Measurements from ENCODE around the gene ULK3.

Gene ULK3

GRCh38 chr15:74798388-74799254 is 44.3 kb downstream of the ULK3 start:
- no peak for DNase-seq

- no peak for DNase-seq
These were observed 46.9 kb downstream of the ULK3 start for GRCh38 chr15:74795966-74796625.

GRCh38 chr15:74794970-74795349 is 48.0 kb downstream of the ULK3 start:
- no peak for DNase-seq

- DNase-seq = no peak
These were observed 48.5 kb downstream of the ULK3 start for GRCh38 chr15:74794248-74794969.

DNA sequence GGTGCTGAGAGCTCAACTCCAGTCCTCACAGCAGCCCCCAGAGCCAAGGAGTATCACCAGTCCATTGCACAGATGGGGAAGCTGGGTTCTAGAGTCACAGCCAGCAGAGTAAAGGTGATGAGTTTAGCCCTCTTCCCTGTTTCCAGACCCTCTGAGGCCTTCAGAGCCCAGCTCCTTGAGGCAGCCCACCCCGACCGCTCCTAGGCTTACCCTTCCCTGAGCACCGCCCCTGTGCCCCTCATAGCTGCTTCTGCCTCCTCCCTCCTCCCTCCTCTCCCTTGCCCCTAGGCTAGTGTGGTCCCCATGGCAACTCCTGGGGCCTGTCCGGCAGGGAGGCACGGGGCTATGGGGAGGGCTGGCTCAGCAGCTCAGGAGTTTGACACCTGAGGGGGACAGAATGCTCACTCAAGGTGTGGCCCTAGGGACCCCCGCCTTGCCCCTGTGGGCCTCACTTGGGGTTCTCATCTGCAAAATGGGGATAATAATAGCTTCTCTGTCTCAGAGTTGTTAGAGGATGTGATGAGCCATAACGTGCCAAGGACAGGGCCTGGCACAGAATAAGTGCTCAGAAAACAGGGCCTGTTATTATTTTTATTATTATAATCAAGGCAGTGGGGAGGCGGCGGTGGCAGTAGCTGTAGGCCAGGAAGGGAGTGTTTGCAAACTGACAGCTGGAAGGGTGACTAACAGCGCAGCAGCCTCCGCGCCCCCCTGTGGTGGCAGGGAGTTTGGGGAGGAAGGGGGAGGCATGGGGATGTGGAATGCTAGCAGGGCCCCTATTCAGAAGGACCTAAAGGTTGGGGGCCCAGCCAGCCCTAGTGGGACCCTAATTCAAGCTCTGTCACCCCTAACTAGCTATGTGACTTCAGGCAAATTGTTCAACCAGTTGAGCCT is 49.6 kb downstream of the ULK3 start:
- DNase-seq = peak; percentile 82

- no peak for DNase-seq
These were observed 50.5 kb downstream of the ULK3 start for GRCh38 chr15:74792227-74793016.

DNA sequence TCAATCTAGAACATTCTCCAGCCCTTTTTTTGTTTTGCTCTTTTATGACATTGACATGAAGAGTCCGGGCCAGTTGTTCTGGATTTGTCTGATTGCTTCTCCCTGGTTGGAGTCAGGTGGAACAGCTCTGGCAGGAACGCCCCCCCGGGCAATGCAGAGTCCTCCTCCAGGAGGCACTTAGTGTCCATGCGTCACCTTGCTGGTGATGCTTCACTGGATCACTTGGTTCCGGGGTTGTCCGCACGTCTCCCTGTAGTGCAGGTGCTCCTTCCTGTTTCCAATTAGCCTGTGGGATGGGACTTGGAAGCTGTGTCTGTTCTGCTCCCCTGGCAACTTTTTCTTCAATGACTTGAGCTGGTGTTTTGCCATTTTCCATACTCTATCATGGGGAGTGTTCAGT is 51.3 kb downstream of the ULK3 start:
- DNase-seq = no peak

DNA sequence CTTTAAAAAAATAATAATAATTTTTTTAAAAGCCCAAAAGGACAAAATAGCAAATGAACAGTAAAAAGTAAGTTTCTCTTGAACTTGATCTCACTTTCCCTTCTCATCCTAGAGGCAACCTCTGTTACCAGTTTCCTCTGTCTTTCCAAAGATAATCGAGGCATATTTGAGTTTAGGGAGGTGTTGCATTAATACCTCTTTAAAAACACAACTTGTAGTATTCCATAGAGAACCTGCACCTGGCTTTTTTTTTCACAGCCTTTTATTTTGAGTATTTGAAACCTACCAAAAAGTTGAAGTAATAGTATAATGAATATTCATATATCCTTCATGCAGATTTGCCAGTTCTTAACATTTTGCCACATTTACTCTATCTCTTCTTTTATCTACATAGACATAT is 51.9 kb downstream of the ULK3 start:
- DNase-seq = no peak

- no peak for DNase-seq
These were observed 52.7 kb downstream of the ULK3 start for GRCh38 chr15:74790080-74790916.

GRCh38 chr15:74789741-74790079 is 53.2 kb downstream of the ULK3 start:
- DNase-seq = no peak

DNA sequence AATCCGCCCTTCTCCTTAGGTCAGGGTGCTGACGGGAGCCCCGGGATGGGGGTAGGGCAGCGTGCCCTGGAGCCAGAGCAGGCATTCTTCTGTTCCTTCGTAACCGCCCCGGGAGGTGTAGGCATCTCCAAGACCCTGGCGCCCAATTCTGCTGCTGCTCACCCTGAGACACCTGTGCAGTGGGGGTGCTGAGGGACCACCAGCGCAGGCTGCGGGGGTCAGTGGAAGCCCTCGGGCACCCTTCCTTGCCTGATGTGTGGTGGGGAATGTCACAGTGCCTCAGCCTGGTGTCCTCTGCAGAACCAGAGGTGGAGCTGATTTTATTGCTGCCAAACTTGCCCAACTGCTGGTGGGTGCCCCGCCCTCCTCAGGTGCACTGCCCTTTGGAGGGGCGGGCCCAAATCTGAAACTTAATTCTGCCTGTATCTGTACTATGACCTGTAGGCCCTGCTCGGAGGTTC is 53.8 kb downstream of the ULK3 start:
- no peak for DNase-seq

DNA sequence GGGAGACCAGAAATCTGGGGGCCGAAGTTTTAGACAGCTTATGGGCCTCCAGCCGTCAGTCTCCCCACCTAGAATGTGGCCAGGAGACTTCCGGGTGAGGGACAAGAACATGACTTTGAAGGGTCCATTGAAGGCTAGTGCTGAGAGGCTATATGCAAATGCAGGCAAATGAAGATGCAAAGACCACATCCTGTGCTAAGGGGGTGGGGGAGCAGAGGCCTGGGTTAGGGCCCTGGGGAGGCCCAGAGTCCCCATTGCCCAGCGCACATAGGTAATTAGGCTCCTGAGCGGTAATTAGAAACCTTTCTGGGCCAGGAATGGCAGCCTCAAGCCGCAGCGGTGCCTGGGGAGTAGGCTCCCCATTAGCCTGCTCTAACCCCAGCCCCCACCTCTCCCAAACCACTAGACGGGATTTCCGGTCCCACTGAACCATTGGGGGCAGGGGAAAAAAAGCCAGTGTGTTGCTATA is 54.2 kb downstream of the ULK3 start:
- DNase-seq = peak; percentile 45

GRCh38 chr15:74788042-74788682 is 54.8 kb downstream of the ULK3 start:
- DNase-seq = no peak

DNA sequence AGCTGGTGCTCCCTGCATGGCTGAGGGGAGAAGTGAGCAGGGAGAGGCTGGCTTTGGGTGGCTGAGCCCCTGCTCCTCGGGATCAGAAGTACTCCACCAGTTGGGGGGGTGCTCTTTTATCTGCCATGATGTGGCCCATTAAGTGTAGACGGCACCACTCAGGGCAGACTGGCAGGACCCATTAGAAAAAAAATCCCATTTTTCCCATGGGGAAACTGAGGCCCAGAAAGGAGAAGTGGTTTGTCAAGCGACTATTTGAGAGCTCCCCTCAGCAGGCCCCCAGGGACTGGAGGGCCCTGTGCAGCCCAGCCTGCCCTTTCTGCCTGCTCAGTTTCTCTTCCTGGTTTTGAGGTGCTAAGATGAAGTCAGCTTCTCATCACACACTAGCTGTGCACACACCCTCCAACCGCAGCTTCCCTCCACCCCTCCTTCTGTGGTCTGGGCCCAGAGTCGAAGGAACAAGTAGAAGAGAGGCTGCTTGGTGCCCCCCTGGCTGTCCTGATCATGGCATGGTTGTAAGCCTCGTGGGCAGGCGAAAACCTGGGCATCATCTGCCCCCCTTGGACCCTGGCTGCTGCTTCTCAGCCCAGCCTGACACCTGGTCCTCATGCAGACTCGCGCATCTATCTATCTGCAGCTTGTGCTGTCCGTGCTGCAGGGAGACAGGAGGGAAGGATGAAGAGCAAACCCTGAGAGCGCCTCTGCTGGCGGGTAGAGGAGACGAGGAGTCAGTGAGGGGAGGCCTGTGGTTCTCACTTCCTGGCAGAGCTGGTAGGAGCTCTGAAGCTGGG is 55.5 kb downstream of the ULK3 start:
- peak; percentile 83 for DNase-seq

- no peak for DNase-seq
These were observed 56.3 kb downstream of the ULK3 start for GRCh38 chr15:74786551-74787165.
